Aorta (tissue), 5 donors: Measurements from ENCODE around the gene EPB41L4A. TPM values are rescaled to one million over a fixed set of nuclear protein-coding genes. Genes with fewer than 3 reads are reported as not detected.
"Not testable (repeated sequence)": the region's sequence is repeated elsewhere in the genome, so short reads cannot be mapped to it uniquely, and the experiment has no call there.

Source experiments
- ATAC-seq: fragments of 200-7000 bp; cut with Tn5 transposase; one replicate; pipeline ENCODE4 v1.9.1; 2022; ENCODE audit warnings: moderate library complexity; ENCODE audit not compliant: low FRiP score
- DNase-seq, 2 donors: peaks; one replicate each; pipeline ENCODE4 v3.0.0-alpha.2; 2020
- H3K27ac ChIP-seq, 2 donors: one replicate each; pipeline ENCODE4 v1.5.1; 2013; ENCODE audit warnings: low read length in 2 of 2, mild to moderate bottlenecking in 2 of 2, moderate library complexity in 2 of 2, control low read depth in 1 of 2, inconsistent platforms in 1 of 2, low read depth in 1 of 2
- H3K27me3 ChIP-seq, 2 donors: one replicate each; pipeline ENCODE4 v1.6.1; 2013; ENCODE audit warnings: control low read depth in 1 of 2, low read length in 1 of 2, mild to moderate bottlenecking in 1 of 2, moderate library complexity in 1 of 2; ENCODE audit not compliant: insufficient read depth in 2 of 2, control insufficient read depth in 1 of 2
- H3K36me3 ChIP-seq, 2 donors: one replicate each; pipeline ENCODE4 v1.6.1; 2013; ENCODE audit warnings: control low read depth in 1 of 2, low read length in 1 of 2, mild to moderate bottlenecking in 1 of 2; ENCODE audit not compliant: insufficient read depth in 2 of 2, control insufficient read depth in 1 of 2
- H3K4me1 ChIP-seq, 2 donors: one replicate each; pipeline ENCODE4 v1.6.1; 2013; ENCODE audit warnings: low read length in 2 of 2, control low read depth in 1 of 2, mild to moderate bottlenecking in 1 of 2, moderate library complexity in 1 of 2; ENCODE audit not compliant: insufficient read depth in 2 of 2, control insufficient read depth in 1 of 2
- H3K4me3 ChIP-seq, 2 donors: one replicate each; pipeline ENCODE4 v1.5.1; 2013; ENCODE audit warnings: low read length in 2 of 2, control low read depth in 1 of 2, mild to moderate bottlenecking in 1 of 2
- H3K9me3 ChIP-seq: one replicate; pipeline ENCODE4 v1.6.1; 2013; ENCODE audit warnings: mild to moderate bottlenecking, low read length; ENCODE audit not compliant: control insufficient read depth
- WGBS, 2 donors: extraction: QIAGEN DNeasy Blood & Tissue Kit; methylation state at CpG; one replicate each; pipeline ENCODE4 v1.1.7; 2013; 5-methylcytosine and 5-hydroxymethylcytosine counted together
- intact Hi-C, 2 donors: fragments of 100-400 bp; cut with DNase I; formaldehyde crosslinking; loops; one replicate each; pipeline versions ENCODE4 v1.14.2 to v1.15.0; 2022
- polyA plus RNA-seq, 2 donors: library from polyadenylated mRNA; stranded (reverse); fragments of 200-250 nt; gene quantifications; one replicate each; pipeline ENCODE4 v1.2.3, GENCODE V29; 2013
- total RNA-seq, 2 donors: library from RNA; stranded (reverse); fragmentation: NEBNext Ultra II Directional; extraction: Animal tissue kit (Norgen Biotek cat#: 25700); gene quantifications; one replicate each; pipeline ENCODE4 v1.2.1, GENCODE V29; 2021
- donor health status: healthy with polysubstance abuse.
- donor health status: Bipolar disorder and iron deficiency.
- donor health status: DM: no; HTN: no; CAD: no.
- donor health status: DM: no; HTN: no; CAD: no.
- donor health status: DM: yes; HTN: yes; CAD: no.

Gene EPB41L4A
- total and polyA plus RNA-seq, 4 donors: 4.4 to 39.3 (median 22.4) TPM

DNA sequence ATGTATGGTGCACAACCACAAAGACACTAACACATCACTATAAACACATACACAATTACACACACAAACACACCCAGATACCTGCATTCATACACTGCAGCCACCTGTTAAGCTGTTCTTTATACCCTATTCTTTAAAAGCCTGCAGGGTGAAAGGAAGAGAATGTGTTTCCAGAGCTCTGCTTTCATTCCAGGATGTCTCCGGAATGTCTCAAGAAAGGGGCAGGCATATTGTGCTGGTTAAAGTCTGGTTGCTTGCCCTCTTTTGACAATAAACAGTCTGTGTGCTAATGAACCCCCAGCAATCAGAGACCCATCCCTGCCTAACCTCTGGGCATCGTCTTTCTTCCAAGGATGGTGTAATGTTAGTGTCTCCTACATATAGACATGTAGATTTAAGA is 181.6 kb downstream of the EPB41L4A start:
- Histone ChIP-seq H3K27ac (no peak overlapping the region), H3K9me3 (no peaks in the 10 kb centered on the region), H3K36me3 (peaks cover 0 to 2% of the 10 kb centered on the region in 2 donors), H3K4me1 (no peaks in the 10 kb centered on the region), H3K27me3 (no peaks in the 10 kb centered on the region), H3K4me3 (no peak overlapping the region)
- WGBS, 2 donors: 88 to 91% methylated on average over 2 of the region's 2 CpGs
- ATAC-seq (no peak), DNase-seq (no peak)
- intact Hi-C loops: no loop called here

DNA sequence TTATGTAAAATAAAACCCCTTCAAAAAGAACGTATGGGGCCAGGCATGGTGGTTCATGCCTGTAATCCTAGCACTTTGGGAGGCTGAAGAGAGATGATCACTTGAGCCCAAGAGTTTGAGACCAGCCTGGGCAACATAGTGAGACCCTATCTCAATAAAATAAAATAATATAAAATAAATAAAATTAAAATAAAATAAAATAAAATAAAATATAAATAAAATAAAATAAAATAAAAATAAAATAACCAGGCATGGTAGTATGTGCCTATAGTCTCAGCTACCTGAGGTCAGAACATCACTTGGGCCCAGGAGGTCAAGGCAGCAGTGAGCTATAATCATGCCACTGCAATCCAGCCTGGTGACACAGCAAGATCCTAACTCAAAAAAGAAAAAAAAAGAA is 185.1 kb downstream of the EPB41L4A start:
- 87 to 91% methylated on average over 1 of the region's 1 CpG for WGBS, 2 donors

DNA sequence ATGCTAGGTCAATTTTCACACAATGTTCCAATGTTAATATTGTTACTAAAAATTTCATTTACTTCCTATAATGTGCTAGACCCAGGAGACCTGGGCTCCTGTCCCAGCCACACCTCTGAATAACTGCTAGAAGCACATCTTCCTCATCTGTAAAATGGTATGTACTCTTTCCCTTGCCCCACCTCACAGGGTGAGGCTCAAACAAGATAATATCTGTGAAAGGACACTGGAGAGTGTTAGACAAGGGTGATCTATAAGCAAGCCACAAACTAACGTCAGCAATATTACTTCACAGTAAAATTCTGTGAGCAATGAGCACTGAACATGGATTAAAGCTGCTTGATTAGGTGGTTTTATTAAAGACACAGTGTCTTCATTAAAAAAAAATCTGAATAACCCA is 186.4 kb downstream of the EPB41L4A start:
- Histone ChIP-seq H3K4me1 (peaks cover 0 to 2% of the 10 kb centered on the region in 2 donors), H3K4me3 (no peak overlapping the region), H3K36me3 (no peaks in the 10 kb centered on the region), H3K27ac (no peak overlapping the region), H3K9me3 (no peaks in the 10 kb centered on the region), H3K27me3 (no peaks in the 10 kb centered on the region)
- intact Hi-C loops: no loop called here
- DNase-seq (no peak), ATAC-seq (no peak)
- 74 to 88% methylated on average over 1 of the region's 1 CpG for WGBS, 2 donors

More for the DNA sequence above, 185.1 kb downstream of the EPB41L4A start:
- Histone ChIP-seq H3K27me3 (no peaks in the 10 kb centered on the region), H3K4me1 (no peaks in the 10 kb centered on the region), H3K27ac (no peak overlapping the region), H3K4me3 (no peak overlapping the region), H3K9me3 (no peaks in the 10 kb centered on the region), H3K36me3 (no peaks in the 10 kb centered on the region)
- intact Hi-C loops: no loop called here
- DNase-seq: no peak
- no peak for ATAC-seq

GRCh38 chr5:112230606-112231005 is 188.5 kb downstream of the EPB41L4A start:
- ATAC-seq (no peak), DNase-seq (no peak)
- WGBS, 2 donors: 81 to 86% methylated on average over 4 of the region's 4 CpGs
- no peaks in the 10 kb centered on the region for H3K9me3 ChIP-seq
- no peak overlapping the region for H3K4me3 ChIP-seq
- intact Hi-C loops: no loop called here
- no peaks in the 10 kb centered on the region for H3K36me3 ChIP-seq
- H3K27ac ChIP-seq: no peak overlapping the region
- peaks cover 0 to 2% of the 10 kb centered on the region in 2 donors for H3K4me1 ChIP-seq
- no peaks in the 10 kb centered on the region for H3K27me3 ChIP-seq

DNA sequence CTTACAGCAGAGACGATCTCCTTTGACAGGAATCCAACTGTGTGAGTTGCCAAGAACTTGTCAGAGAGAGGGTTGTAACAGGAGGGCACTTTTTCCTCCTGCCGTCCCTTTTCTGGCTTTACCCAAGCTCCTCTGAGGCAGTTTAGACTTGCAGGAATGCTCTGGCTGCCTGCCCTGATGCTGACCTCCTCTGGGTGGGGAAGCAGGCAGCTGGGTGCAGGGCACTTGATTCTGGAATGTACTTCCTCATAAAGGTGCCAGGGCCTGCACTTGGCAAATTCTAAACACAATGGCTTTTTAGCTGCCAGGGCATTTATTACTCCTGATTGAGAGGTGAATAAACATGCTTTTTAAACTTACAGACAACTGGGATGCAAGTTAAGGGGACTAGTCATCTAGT is 190.4 kb downstream of the EPB41L4A start:
- Histone ChIP-seq H3K27ac (no peak overlapping the region), H3K4me1 (peaks cover 0 to 2% of the 10 kb centered on the region in 2 donors), H3K4me3 (no peak overlapping the region), H3K27me3 (no peaks in the 10 kb centered on the region), H3K9me3 (no peaks in the 10 kb centered on the region), H3K36me3 (no peaks in the 10 kb centered on the region)
- peak; percentile 91 to 92 for DNase-seq
- WGBS, 2 donors: 0 to 2% methylated on average over 2 of the region's 2 CpGs
- ATAC-seq: peak; percentile 82
- intact Hi-C loops: no loop called here

- Histone ChIP-seq H3K27me3 (no peaks in the 10 kb centered on the region), H3K36me3 (no peaks in the 10 kb centered on the region), H3K9me3 (no peaks in the 10 kb centered on the region), H3K27ac (peak overlapping the region in 1 of 2 donors; percentile 44), H3K4me3 (no peak overlapping the region), H3K4me1 (peaks cover 0 to 2% of the 10 kb centered on the region in 2 donors)
- 66 to 67% methylated on average over 4 of the region's 4 CpGs for WGBS, 2 donors
- intact Hi-C loops: no loop called here
- ATAC-seq: no peak
- no peak for DNase-seq
Observed at GRCh38 chr5:112227911-112228631, 191.0 kb downstream of the EPB41L4A start.

DNA sequence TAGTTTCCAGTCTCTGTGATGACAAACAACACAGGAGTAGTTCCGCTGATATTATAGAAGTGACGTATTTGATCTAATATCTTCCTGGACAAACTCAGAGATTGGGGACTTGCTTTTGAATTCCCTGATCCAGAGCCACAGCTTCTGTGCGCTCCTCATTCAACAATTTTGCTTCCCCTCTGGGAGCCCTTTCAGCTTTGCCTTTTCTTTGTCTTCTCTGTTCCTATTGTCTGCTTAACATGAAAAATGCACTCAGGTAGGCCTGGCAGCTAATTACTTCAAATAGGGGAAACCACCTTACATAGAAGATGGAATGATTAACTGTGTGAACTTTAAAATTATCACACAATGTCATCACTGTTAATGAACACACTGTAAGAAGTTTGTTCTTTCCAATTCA is 192.9 kb downstream of the EPB41L4A start:
- WGBS, 2 donors: 96% methylated on average over 3 of the region's 3 CpGs
- no peak overlapping the region for H3K27ac ChIP-seq
- no peaks in the 10 kb centered on the region for H3K9me3 ChIP-seq
- H3K27me3 ChIP-seq: no peaks in the 10 kb centered on the region
- intact Hi-C loops: no loop called here
- H3K4me1 ChIP-seq: peaks cover 0 to 2% of the 10 kb centered on the region in 2 donors
- no peak for ATAC-seq
- H3K36me3 ChIP-seq: no peaks in the 10 kb centered on the region
- no peak overlapping the region for H3K4me3 ChIP-seq
- DNase-seq: no peak

- H3K36me3 ChIP-seq, H3K27me3 ChIP-seq, H3K27ac ChIP-seq, ATAC-seq, H3K4me1 ChIP-seq, H3K9me3 ChIP-seq, H3K4me3 ChIP-seq, intact Hi-C loops, DNase-seq: not testable (repeated sequence)
- WGBS, 2 donors: 97% methylated on average over 7 of the region's 7 CpGs
Observed at GRCh38 chr5:112222997-112223396, 196.1 kb downstream of the EPB41L4A start.

- H3K36me3 ChIP-seq: no peaks in the 10 kb centered on the region
- no peak overlapping the region for H3K4me3 ChIP-seq
- H3K27me3 ChIP-seq: no peaks in the 10 kb centered on the region
- intact Hi-C loops: no loop called here
- WGBS, 2 donors: 84 to 88% methylated on average over 2 of the region's 2 CpGs
- ATAC-seq (no peak), DNase-seq (no peak)
- no peaks in the 10 kb centered on the region for H3K4me1 ChIP-seq
- no peak overlapping the region for H3K27ac ChIP-seq
- no peaks in the 10 kb centered on the region for H3K9me3 ChIP-seq
Observed at GRCh38 chr5:112221128-112221527, 197.9 kb downstream of the EPB41L4A start.
